ENCODE data around the gene MRPL41.

GRCh38 chr9:137592767-137593166 lies 41.1 kb downstream of the MRPL41 start:
- TF ChIP-seq GABPA (IDR thresholded peaks at IDR 0.05; ENCODE audit: low read depth, low read length) (no peak), GABPA (CRISPR knock-in tag; IDR thresholded peaks at IDR 0.05; ENCODE audit: low read depth) (no peak), NBN (conservative IDR thresholded peaks at IDR 0.05) (no peak), RBFOX2 (IDR thresholded peaks at IDR 0.05; ENCODE audit: low read depth, low read length) (no peak)

Data from HepG2 (cell line).